NT2/D1 (cell line): ENCODE data around the gene FTCD.

Source experiments
- SUZ12 ChIP-seq: IDR thresholded peaks from 2 replicates; pipeline ENCODE4 v1.6.1; 2011; ENCODE audit not compliant: insufficient read length, insufficient read depth; ENCODE audit errors: extremely low read depth
- YY1 ChIP-seq: IDR thresholded peaks from 2 replicates; pipeline ENCODE4 v1.6.1; 2011; ENCODE audit not compliant: insufficient read length, insufficient read depth
- ZNF274 ChIP-seq: IDR thresholded peaks from 2 replicates; pipeline ENCODE4 v1.6.1; 2011; ENCODE audit warnings: mild to moderate bottlenecking, low read depth, low read length

GRCh38 chr21:46089285-46089684 is 66.1 kb downstream of the FTCD start:
- TF ChIP-seq ZNF274 (no peak), YY1 (no peak), SUZ12 (no peak)
